Measurements from ENCODE around the gene NCOA3. TPM values are rescaled to one million over a fixed set of nuclear protein-coding genes. Genes with fewer than 3 reads are reported as not detected.

The NCOA3 gene
- total RNA-seq, 1 donor from 2014 or later = 17.9 TPM

DNA sequence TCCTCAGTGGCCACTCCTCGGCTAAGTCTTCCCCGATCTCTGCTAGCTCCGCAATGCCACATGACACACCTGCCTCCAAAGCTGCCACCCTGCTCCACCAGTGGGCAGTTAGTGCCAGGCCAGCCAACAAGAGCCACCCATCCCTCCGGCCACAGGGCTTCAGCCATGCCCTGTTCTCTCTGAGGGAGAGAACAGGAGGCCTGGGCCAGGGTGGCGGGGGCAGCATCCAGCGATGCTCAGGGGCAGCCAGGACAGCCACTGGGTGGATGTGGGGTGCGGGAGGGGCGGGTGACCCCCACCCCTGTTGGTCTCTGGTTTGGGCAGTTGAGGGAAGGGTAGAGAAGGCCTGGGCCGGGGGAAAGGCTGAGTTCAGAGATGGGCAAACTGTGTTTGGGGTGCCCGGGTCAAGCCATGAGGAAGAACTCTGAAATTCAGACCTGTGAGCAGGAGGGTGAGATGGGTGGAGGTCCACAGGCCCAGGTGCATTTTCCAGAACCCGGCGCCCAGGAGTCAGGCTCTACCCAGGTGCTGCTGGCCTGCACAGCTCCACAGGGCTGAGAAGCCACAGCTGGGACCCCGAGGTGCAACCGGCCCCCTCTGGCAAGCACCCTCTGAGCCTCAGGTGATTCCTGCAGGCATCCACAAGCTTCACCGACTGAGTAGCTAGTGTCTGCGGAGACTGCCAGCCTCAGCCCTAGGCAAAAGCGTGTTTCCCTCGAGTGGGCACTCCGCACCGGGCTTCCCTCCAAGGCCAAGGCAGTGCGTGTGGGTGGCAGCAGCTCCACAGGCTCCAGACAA lies 192.5 kb downstream of the NCOA3 start:
- H3K4me3 ChIP-seq (ENCODE audit: low read depth, low read length) = no peak overlapping the region
- no peak for TF ChIP-seq CTCF (conservative IDR thresholded peaks at IDR 0.05; ENCODE audit: low read depth, low read length)
- DNase-seq (ENCODE audit: low read depth) = no peak

- DNase-seq (ENCODE audit: low read depth) = no peak
- no peak overlapping the region for H3K4me3 ChIP-seq (ENCODE audit: low read depth, low read length)
- no peak for TF ChIP-seq CTCF (conservative IDR thresholded peaks at IDR 0.05; ENCODE audit: low read depth, low read length)
These were observed 195.2 kb downstream of the NCOA3 start for GRCh38 chr20:47696856-47697255.

- DNase-seq (ENCODE audit: low read depth) = no peak
- no peak for TF ChIP-seq CTCF (conservative IDR thresholded peaks at IDR 0.05; ENCODE audit: low read depth, low read length)
These were observed 196.5 kb downstream of the NCOA3 start for GRCh38 chr20:47698142-47698541.

DNA sequence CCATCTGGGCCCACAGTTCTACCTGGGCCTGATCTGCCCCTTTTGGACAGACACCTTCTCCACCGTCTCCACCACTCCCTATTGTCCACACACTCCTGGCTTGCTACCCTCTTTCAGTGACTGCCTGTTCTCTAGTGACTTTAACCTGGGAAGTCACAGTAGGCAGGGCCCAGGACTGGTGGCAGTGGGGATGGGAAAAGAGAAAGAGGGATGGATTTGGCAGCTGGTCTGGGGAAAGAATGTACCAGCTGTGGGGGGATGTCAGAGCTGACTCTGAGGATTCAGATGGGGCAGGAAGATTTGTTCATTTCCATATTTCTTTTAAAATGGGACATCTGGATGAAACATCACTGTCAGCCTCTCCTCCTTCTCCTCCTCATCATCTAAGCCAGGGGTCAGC lies 198.1 kb downstream of the NCOA3 start:
- TF ChIP-seq CTCF (conservative IDR thresholded peaks at IDR 0.05; ENCODE audit: low read depth, low read length) = no peak
- H3K4me3 ChIP-seq (ENCODE audit: low read depth, low read length) = no peak overlapping the region
- DNase-seq (ENCODE audit: low read depth) = no peak

More at GRCh38 chr20:47698142-47698541, 196.5 kb downstream of the NCOA3 start:
- H3K4me3 ChIP-seq (ENCODE audit: low read depth, low read length) = no peak overlapping the region

GRCh38 chr20:47700327-47700726 lies 198.6 kb downstream of the NCOA3 start:
- DNase-seq (ENCODE audit: low read depth) = no peak
- no peak overlapping the region for H3K4me3 ChIP-seq (ENCODE audit: low read depth, low read length)
- TF ChIP-seq CTCF (conservative IDR thresholded peaks at IDR 0.05; ENCODE audit: low read depth, low read length) = no peak

- TF ChIP-seq CTCF (conservative IDR thresholded peaks at IDR 0.05; ENCODE audit: low read depth, low read length) = no peak
- no peak for DNase-seq (ENCODE audit: low read depth)
- H3K4me3 ChIP-seq (ENCODE audit: low read depth, low read length) = no peak overlapping the region
These were observed 199.9 kb downstream of the NCOA3 start for GRCh38 chr20:47701612-47702011.

DNA sequence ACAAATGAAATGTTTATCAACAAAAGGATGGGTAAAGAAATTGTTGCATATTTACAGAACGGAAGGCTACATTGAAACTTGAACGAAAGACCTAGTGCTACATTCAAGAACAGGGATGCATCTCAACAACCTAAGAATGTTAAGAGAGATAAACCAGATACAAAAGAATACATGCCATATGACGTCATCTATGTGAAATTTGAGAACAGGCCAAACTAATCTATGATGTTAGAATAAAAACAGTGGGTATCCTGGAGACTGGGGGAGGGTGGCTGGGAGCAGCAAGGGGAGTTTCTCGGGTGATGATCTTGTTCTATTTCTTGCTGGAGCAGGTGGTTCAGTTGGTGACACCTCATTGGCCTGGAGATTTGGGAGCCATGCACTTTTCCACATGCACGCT lies 202.1 kb downstream of the NCOA3 start:
- DNase-seq (ENCODE audit: low read depth) = no peak
- H3K4me3 ChIP-seq (ENCODE audit: low read depth, low read length) = no peak overlapping the region
- no peak for TF ChIP-seq CTCF (conservative IDR thresholded peaks at IDR 0.05; ENCODE audit: low read depth, low read length)
